Karpas-422 (cell line): ENCODE data around the gene CHRNA10. TPM values are rescaled to one million over a fixed set of nuclear protein-coding genes. Genes with fewer than 3 reads are reported as not detected.

Source experiments
- DNase-seq: peaks from one replicate; pipeline ENCODE4 v3.0.0-alpha.2; 2015
- H2AFZ ChIP-seq: fragments of 200-600 bp; sonication (generic); 2 replicates; pipeline ENCODE4 v1.6.1; 2014; ENCODE audit warnings: antibody characterized with exemption, low read length, mixed read lengths
- H3K27ac ChIP-seq: fragments of 200-600 bp; sonication (generic); 2 replicates; pipeline ENCODE4 v1.5.1; 2014; ENCODE audit warnings: mild to moderate bottlenecking, low read length, moderate library complexity
- H3K27me3 ChIP-seq: fragments of 200-600 bp; sonication (generic); 2 replicates; pipeline ENCODE4 v1.6.1; 2014; ENCODE audit warnings: low read length, mixed read lengths
- H3K36me3 ChIP-seq: fragments of 200-600 bp; sonication (generic); 2 replicates; pipeline ENCODE4 v1.6.1; 2014; ENCODE audit warnings: low read length, mixed read lengths; ENCODE audit not compliant: insufficient read depth
- H3K4me1 ChIP-seq: fragments of 200-600 bp; sonication (generic); 2 replicates; pipeline ENCODE4 v1.6.1; 2014; ENCODE audit warnings: mild to moderate bottlenecking, low read length, mixed read lengths
- H3K4me2 ChIP-seq: fragments of 200-600 bp; sonication (generic); 2 replicates; pipeline ENCODE4 v1.6.1; 2014; ENCODE audit warnings: low read length, low read depth, mild to moderate bottlenecking; ENCODE audit not compliant: poor library complexity, severe bottlenecking
- H3K4me3 ChIP-seq: fragments of 200-600 bp; sonication (generic); 2 replicates; pipeline ENCODE4 v1.5.1; 2014; ENCODE audit warnings: mild to moderate bottlenecking, antibody characterized with exemption, low read length, mixed read lengths
- H3K79me2 ChIP-seq: fragments of 200-600 bp; sonication (generic); 2 replicates; pipeline ENCODE4 v1.6.1; 2014; ENCODE audit warnings: mild to moderate bottlenecking, low read length, mixed read lengths
- H3K9ac ChIP-seq: fragments of 200-600 bp; sonication (generic); 2 replicates; pipeline ENCODE4 v1.6.0; 2014; ENCODE audit warnings: low read length
- H3K9me2 ChIP-seq: fragments of 200-600 bp; sonication (generic), shearing (Covaris generic); replicated peaks from 2 replicates; pipeline ENCODE4 v1.6.0; 2014; ENCODE audit warnings: mild to moderate bottlenecking, low read length, moderate library complexity; ENCODE audit not compliant: insufficient read depth
- H3K9me3 ChIP-seq: fragments of 300-700, 200-600 bp; sonication (generic); 2 replicates; pipeline ENCODE4 v1.6.1; 2014; ENCODE audit warnings: low read length, mixed read lengths
- H4K20me1 ChIP-seq: fragments of 200-600 bp; sonication (generic); 2 replicates; pipeline ENCODE4 v1.6.1; 2014; ENCODE audit warnings: mild to moderate bottlenecking, antibody characterized with exemption, low read length, low read depth; ENCODE audit not compliant: insufficient read depth
- total RNA-seq: library from RNA; depleted of rRNA; stranded (reverse); fragments of >200 nt; shearing (Covaris generic); gene quantifications from 2 replicates; pipeline ENCODE4 v1.2.3, GENCODE V29; 2014; ENCODE audit warnings: low replicate concordance

The CHRNA10 gene
- total RNA-seq, 1 experiment from 2014 or later, result 1.7 TPM

DNA sequence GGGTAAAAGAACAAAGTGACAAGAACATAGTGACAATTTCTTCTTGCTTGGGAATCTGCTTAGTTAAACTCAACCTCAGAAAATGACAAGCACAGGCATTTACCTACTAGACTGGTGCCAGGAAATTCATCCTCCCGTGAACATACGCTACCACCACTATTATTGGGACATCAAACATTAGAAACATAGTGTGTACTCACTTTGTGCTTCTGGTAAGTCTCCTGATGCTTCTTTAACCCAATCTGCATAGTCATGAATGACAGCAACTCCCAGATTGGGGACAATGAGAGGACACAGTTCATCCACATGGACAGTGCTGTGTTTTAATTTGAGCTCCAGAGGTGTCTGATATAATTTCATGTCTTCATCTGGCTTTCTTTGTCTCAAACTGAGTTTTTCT is 29.2 kb upstream of the CHRNA10 start:
- no peaks in the 10 kb centered on the region for H3K9me3 ChIP-seq
- H3K9ac ChIP-seq, result no peak overlapping the region
- no peaks in the 10 kb centered on the region for H3K27me3 ChIP-seq
- no peaks in the 10 kb centered on the region for H3K9me2 ChIP-seq
- no peak for DNase-seq
- H3K36me3 ChIP-seq, result peaks cover 59% of the 10 kb centered on the region
- H2AFZ ChIP-seq, result no peak overlapping the region
- H3K4me3 ChIP-seq, result no peak overlapping the region
- H4K20me1 ChIP-seq, result no peaks in the 10 kb centered on the region
- no peaks in the 10 kb centered on the region for H3K4me1 ChIP-seq
- peaks cover 3% of the 10 kb centered on the region; the same call in 1 of the 2 replicates for H3K79me2 ChIP-seq
- H3K4me2 ChIP-seq, result no peak overlapping the region
- H3K27ac ChIP-seq, result no peak overlapping the region

DNA sequence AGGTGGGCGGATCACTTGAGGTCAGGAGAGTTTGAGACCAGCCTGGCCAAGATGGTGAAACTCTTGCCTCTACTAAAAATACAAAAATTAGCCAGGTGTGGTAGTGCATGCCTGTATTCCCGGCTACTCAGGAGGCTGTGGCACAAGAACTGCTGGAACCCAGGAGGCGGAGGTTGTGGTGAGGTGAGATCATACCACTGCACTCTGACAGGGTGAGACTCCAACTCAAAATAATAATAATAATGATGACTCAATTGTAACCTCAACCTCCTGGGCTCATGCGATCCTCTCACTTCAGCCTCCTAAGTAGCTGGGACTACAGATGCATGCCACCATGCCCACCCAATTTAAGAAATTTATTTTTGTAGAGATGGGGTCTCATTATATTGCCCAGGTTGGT is 15.6 kb upstream of the CHRNA10 start:
- Histone ChIP-seq H3K4me2 (no peak overlapping the region), H3K79me2 (no peaks in the 10 kb centered on the region), H3K4me3 (no peak overlapping the region), H2AFZ (no peak overlapping the region), H4K20me1 (no peaks in the 10 kb centered on the region), H3K36me3 (peaks cover 62% of the 10 kb centered on the region; the same call in 1 of the 2 replicates), H3K9me3 (no peaks in the 10 kb centered on the region), H3K27ac (no peak overlapping the region), H3K9ac (no peak overlapping the region), H3K27me3 (no peaks in the 10 kb centered on the region), H3K4me1 (no peaks in the 10 kb centered on the region), H3K9me2 (no peaks in the 10 kb centered on the region)
- DNase-seq, result no peak

DNA sequence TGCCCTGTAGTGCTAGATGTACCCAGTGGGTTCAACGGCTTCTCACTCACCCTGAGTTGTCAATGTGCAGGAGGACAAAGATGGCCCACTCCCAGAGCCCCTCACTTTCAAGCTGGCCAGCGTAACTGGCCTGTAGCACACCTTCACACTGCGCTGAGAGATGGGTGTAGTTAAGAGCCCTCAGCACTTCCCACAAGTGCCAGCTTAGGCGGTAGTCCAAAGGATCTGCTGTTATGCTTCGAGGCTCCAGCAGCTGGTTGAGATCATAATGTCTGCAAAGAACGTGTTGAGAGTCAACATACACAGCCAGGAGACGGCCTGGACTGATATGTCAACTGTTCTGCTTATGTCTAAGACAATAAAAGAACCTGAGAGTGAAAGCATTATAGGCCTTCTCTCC is 14.7 kb upstream of the CHRNA10 start:
- Histone ChIP-seq H3K9ac (no peak overlapping the region), H3K4me3 (no peak overlapping the region), H3K9me3 (no peaks in the 10 kb centered on the region), H3K4me1 (no peaks in the 10 kb centered on the region), H3K4me2 (no peak overlapping the region), H3K27ac (no peak overlapping the region), H3K36me3 (peaks cover 62% of the 10 kb centered on the region; the same call in 1 of the 2 replicates), H2AFZ (no peak overlapping the region), H3K79me2 (no peaks in the 10 kb centered on the region), H4K20me1 (no peaks in the 10 kb centered on the region), H3K9me2 (no peaks in the 10 kb centered on the region), H3K27me3 (no peaks in the 10 kb centered on the region)
- no peak for DNase-seq

GRCh38 chr11:3684819-3685172 is 13.6 kb upstream of the CHRNA10 start:
- Histone ChIP-seq H3K9me3 (no peaks in the 10 kb centered on the region), H3K4me3 (no peak overlapping the region), H3K27ac (no peak overlapping the region), H4K20me1 (no peaks in the 10 kb centered on the region), H3K9ac (no peak overlapping the region), H3K4me2 (no peak overlapping the region), H3K4me1 (no peaks in the 10 kb centered on the region), H3K36me3 (peaks cover 62% of the 10 kb centered on the region; the same call in 1 of the 2 replicates), H2AFZ (no peak overlapping the region), H3K79me2 (no peaks in the 10 kb centered on the region), H3K9me2 (no peaks in the 10 kb centered on the region), H3K27me3 (no peaks in the 10 kb centered on the region)
- no peak for DNase-seq

DNA sequence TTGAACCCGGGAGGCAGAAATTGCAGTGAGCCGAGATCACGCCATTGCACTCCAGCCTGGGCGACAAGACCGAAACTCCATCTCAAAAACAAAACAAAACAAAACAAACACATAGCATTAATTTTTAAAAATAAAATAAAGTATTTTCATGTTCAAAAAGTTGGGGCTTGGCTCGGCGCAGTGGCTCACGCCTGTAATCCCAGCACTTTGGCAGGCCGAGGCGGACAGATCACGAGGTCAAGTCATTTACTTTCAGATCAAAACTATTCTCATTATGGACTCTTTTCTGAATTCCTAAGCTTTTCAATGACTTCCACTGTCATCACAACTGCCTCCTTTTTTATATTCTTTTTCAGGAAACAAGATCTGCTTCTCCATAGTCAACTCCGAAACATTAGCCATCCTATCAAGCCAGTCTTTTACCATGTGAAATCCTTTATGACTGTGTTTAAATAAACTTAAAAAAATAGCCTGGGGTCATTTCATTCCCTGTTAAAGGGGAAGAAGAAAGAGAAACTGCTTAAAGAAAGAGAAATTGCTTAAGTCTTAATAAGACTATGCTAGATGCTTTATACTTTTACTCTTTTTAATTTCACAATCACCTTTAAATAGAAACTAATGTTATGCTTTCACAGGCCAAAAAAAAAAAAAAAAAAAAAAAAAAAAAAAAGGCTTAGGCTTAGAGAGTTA is 13.1 kb upstream of the CHRNA10 start:
- H3K4me1 ChIP-seq, result no peaks in the 10 kb centered on the region
- no peaks in the 10 kb centered on the region for H3K79me2 ChIP-seq
- peaks cover 67% of the 10 kb centered on the region for H3K36me3 ChIP-seq
- DNase-seq, result no peak
- H3K9ac ChIP-seq, result no peak overlapping the region
- H3K27ac ChIP-seq, result no peak overlapping the region
- H3K9me3 ChIP-seq, result no peaks in the 10 kb centered on the region
- no peaks in the 10 kb centered on the region for H4K20me1 ChIP-seq
- H3K4me3 ChIP-seq, result no peak overlapping the region
- no peaks in the 10 kb centered on the region for H3K27me3 ChIP-seq
- no peak overlapping the region for H2AFZ ChIP-seq
- H3K4me2 ChIP-seq, result no peak overlapping the region
- no peaks in the 10 kb centered on the region for H3K9me2 ChIP-seq

GRCh38 chr11:3683039-3683438 is 11.9 kb upstream of the CHRNA10 start:
- DNase-seq, result no peak
- no peaks in the 10 kb centered on the region for H3K9me2 ChIP-seq
- H3K36me3 ChIP-seq, result peaks cover 79% of the 10 kb centered on the region
- no peaks in the 10 kb centered on the region for H3K9me3 ChIP-seq
- no peaks in the 10 kb centered on the region for H3K79me2 ChIP-seq
- H2AFZ ChIP-seq, result no peak overlapping the region
- no peaks in the 10 kb centered on the region for H3K27me3 ChIP-seq
- no peak overlapping the region for H3K9ac ChIP-seq
- H3K27ac ChIP-seq, result no peak overlapping the region
- H3K4me2 ChIP-seq, result no peak overlapping the region
- no peak overlapping the region for H3K4me3 ChIP-seq
- H3K4me1 ChIP-seq, result no peaks in the 10 kb centered on the region
- H4K20me1 ChIP-seq, result no peaks in the 10 kb centered on the region

DNA sequence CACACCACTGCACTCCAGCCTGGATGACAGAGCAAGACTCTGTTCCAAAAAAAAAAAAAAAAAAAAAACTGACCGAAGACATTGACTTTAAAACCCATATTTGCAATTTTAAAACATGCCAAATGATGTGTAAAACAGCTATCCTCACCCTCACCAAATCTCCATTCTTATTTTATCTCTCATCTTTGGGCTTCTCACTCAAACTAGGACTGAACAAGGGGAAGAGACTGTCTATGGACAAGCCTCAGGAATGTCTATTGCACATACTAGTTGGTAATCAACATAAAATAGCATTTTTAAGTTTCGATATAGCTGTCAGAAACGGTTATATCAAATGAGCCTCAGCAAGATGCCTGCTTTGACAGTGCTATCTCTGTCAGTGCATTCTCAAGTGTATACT is 7.9 kb upstream of the CHRNA10 start:
- H3K36me3 ChIP-seq, result peaks cover 80% of the 10 kb centered on the region
- H3K9me2 ChIP-seq, result no peaks in the 10 kb centered on the region
- no peaks in the 10 kb centered on the region for H3K79me2 ChIP-seq
- H4K20me1 ChIP-seq, result no peaks in the 10 kb centered on the region
- H3K4me1 ChIP-seq, result no peaks in the 10 kb centered on the region
- H3K9ac ChIP-seq, result no peak overlapping the region
- H2AFZ ChIP-seq, result no peak overlapping the region
- no peak overlapping the region for H3K27ac ChIP-seq
- no peak overlapping the region for H3K4me2 ChIP-seq
- no peak overlapping the region for H3K4me3 ChIP-seq
- H3K27me3 ChIP-seq, result no peaks in the 10 kb centered on the region
- no peak for DNase-seq
- H3K9me3 ChIP-seq, result no peaks in the 10 kb centered on the region

- Histone ChIP-seq H3K9me2 (no peaks in the 10 kb centered on the region), H3K4me3 (no peak overlapping the region), H3K27me3 (no peaks in the 10 kb centered on the region), H4K20me1 (no peaks in the 10 kb centered on the region), H3K36me3 (peaks cover 61% of the 10 kb centered on the region), H3K79me2 (no peaks in the 10 kb centered on the region), H3K4me2 (no peak overlapping the region), H3K9ac (no peak overlapping the region), H3K4me1 (no peaks in the 10 kb centered on the region), H3K9me3 (no peaks in the 10 kb centered on the region), H3K27ac (no peak overlapping the region), H2AFZ (no peak overlapping the region)
- no peak for DNase-seq
Observed at GRCh38 chr11:3675971-3676370, 4.8 kb upstream of the CHRNA10 start.
